Stimulated activated CD4-positive, alpha-beta T cell treated with anti-CD3 and anti-CD28 coated beads, Interleukin-12 subunit alpha, Interleukin-12 subunit beta, amount 100 ng/mL, for 4 hours (primary cell): ENCODE results near the gene SORCS2.

Experiments used
- DNase-seq: peaks from one replicate; pipeline ENCODE4 v3.0.0-alpha.2; 2020

The SORCS2 gene

DNA sequence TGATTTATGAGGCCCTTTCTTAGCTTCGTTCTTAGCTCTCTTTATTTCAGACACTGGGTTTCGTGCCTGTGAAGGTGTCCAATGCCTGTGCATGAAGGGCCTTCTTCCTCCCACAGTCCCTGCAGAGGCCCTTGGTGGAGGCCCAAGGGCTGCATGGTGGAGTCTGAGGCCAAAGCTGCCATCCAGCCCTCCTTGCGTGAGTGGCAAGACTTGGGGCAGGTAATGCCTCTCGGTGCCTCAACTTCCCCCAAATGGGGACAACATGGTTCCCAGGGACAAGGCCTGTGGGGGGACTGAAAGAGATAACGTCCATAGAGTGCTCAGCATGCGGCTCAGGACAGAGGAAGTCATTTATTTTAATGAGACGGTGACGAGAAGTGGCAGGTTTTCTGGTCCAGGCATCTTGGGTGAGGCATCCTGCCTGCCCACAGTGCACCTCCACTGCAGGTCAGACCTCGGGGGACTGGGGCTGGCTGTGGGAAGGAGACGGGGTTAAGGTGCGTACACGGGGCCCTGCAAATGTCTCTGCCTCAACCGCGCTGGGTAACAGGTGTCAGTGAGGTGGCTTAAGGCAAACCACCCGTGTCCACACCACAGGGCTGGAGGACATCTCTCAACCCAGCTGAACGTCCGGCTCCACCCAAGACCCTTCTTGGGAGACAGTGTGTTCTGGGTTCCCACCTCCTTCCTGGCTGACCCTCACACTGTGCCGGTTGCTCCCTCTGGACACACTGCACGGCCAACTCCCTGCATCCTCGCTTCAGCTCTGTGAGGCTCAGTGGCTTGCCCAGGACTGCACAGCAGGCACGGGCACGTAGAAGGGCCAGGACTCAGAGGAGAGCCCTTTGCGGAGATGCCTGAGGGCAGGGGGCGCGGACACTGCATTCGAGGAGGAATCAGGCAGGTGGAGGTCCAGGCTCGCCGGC is 191.9 kb downstream of the SORCS2 start:
- DNase-seq, result no peak

DNA sequence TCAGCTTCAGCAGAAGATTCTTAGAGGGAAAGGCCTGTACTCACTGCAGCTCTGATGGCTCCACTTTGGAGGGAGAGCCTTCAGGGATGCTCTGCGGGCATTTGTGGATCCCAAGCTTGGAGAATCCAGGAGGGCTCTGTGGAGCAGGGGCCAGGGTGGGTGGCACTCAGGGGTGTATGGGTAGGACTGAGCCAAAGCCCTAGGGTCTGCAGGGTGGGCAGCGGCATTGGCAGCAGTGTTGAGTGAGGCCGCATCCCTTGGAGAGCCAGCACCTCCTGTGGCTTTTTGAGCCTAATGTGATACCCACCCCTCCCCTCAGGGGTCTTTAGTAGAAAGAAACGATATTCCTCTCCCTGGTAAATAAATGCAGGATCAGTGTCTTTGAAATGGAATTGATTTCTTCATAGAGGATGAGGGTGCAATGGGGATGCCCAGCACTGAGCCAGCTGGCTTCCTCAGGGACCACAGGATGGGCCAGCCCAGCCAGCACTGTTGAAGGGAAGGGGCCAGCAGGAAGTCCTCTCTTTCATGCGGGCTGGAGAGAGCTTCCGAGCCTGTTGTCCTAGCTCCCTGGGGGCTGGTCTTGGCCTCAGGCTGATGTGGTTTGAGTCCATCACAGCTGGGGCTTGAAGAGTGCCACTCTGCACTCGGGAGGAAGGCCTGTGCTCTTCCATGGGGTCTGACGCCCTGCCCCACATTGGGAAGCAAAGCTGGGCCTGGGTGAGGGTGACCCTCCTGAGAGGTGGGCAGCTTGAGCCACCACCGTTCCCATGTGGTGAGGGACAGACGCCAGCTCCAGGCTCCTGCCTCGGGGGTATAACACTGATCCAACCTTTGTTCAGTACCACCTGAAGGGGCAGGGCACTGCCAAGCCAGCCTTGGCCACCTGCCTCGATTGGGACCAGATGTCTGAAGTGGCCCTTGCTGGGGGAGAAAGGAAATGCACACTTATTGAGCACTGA is 192.9 kb downstream of the SORCS2 start:
- DNase-seq, result no peak

DNA sequence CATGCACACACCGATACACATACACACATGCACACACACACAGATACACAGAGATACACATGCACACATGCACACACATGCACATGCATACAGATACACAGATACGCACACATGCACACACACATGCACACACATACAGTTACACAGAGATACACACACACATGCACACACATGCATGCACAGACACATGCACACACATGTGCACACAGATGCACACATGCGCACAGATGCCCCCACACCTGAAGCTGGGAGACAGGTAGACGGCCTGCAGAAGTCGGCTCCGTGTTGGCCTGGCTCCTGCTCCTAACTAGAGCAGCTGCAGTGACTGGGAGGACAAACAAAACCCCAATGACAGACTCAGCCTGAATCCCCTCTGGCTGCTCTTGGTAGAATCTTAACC is 195.6 kb downstream of the SORCS2 start:
- no peak for DNase-seq

DNA sequence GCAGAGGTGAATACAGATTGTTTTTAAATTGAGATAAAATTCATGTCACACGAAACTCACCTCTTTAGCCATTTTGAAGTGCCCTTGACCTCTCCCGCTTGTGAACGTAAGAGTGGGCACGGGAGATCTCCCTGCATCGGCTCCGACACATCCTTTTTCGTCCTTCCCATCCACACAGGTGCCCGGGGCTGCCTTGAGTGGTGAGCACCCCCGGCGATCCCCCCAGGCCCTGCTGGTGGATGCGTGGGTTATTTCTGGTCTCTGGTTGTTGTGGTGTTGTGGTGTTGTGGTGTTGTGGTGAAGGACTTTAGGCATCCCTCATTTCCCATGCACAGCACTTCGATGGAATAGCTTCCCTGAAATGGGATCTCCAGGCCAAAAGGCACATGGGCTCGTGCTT is 196.3 kb downstream of the SORCS2 start:
- DNase-seq, result no peak

DNA sequence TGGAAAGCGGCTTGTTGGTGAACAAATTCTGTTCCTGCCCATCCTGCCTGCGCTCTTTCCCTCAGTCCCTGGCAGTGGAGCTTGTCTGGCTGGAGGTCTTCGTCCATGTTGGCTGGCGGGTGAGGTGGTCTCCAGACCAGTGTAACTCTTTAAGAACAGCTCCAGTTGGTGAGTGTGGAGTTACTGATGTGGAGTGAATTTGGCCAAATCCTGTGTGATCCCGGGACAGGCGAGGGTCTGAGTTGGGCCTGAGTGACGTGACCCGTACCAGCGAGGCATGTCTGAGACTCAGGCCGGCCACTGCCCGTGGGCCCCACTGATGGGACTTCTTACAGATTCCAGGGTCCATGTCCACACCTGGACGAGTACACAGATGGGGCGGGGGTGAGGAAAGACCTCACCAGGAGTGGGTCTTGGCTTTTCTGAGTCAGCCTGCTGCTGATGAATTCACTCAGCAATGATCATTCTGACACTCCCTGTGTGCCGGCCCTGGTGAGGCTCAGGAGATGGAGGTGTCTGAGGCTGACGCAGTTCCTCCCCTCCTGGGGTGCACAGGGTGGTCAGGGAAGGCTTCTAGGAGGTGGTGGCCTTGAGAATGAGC is 196.9 kb downstream of the SORCS2 start:
- no peak for DNase-seq

DNA sequence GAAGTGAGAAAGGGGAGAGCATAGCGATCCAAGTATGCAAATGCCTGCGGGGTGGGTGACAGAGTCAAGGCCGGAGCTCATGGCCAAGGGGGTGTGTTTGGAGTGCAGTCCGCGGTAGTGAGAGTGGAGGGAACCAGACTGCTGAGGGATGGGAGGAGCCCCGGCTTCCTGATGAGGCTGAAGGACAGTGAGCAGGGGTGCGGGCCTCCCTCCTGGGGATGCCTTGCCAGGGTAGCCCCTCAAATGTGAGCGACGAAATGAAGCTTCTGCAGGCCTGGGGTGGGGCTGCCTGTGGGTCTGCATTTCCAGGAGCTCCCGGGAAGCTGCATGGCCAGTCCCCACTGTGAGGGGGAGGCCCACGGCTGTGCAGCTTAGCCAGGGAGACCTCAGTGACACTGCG is 197.4 kb downstream of the SORCS2 start:
- DNase-seq, result no peak

DNA sequence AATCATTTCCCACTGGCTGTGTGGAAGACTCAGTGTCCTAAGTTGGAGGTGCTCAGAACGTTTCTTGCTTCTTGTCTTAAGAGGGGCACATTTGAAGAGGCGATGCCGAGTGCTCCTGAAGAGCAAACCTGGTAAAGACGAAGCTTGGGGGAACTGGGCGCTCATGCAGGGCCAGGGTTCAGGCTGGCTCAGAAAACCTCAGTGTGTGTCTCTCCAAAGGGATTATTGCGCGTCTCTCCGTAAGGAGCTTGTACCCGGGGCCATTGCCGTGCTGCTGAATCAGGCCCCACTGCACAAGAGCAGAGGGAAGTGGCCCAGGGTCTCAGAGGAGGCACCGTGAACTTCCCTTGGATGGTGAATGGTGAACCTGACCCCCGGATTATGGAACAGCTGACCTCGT is 198.0 kb downstream of the SORCS2 start:
- no peak for DNase-seq

DNA sequence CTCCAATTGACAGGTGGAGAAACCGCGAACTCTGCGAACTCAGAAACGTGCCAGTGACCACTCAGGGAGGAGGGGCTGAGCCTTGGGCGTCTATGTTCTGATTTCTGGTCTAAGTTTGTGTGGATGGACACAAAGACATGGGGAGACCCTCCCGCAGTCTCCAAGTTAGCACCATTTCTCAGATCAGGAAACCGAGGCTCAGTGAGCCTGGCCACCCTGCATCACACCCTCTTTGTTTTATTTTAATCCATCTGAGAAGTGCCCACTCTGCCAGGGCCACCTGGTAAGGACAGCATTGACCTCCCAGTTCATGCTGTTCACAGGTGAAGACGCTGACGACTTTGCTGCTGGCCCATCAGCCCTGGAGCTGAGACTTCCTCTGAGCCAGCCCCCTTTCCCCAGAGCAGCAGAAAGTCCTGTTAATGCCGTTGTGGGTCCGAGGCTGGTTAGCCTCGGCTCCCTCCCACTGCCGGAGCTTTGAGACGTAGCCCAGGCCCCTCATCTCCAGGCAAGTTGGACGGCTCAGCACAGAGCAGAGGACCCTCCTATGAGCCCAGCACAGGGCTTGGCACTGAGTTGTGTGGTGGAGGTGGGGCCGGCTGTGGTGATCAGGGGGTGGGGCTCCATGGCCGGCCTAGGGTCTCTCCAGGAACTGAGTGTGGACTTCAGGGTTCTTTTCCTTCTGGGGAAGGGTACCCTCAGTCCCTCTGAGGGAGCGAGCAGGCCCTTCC is 198.7 kb downstream of the SORCS2 start:
- no peak for DNase-seq

DNA sequence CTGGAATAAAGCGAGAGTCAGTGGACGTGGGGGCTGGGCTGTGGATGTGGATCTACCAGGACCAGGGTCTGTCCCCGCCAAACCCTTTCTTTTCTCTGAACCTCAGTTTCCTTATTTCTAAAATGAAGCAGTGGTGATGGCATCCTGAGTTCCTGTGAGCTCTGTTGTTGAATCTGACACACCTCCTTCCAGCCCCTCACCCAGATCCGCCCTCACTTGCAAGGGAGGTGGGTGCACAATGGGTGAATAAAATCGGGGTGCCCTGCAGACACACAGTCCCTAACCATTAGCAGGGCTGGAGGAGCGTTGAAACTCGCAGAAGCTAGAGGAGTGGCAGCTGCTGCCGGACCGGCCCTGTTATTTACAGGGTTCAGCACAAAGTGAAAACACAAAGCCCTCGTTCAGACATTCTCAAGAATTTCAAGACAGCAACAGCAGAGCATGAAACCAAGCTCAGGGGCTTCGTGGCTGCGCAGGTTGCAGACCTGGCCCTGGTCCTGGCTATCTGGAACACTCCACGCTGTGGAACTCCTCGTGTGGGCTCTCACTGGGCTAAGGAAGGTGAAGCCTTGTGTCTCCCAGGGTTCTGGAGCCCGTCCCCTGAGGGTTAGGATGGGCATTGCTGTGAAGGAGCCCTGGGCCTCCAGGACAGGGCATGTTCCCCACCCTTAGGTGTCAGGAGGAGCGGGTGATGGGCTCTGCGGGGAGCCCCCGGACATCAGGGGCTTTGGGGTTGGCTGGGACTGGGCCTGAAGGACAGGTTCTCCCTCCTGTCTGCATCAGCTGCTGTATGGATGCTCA is 199.5 kb downstream of the SORCS2 start:
- no peak for DNase-seq

DNA sequence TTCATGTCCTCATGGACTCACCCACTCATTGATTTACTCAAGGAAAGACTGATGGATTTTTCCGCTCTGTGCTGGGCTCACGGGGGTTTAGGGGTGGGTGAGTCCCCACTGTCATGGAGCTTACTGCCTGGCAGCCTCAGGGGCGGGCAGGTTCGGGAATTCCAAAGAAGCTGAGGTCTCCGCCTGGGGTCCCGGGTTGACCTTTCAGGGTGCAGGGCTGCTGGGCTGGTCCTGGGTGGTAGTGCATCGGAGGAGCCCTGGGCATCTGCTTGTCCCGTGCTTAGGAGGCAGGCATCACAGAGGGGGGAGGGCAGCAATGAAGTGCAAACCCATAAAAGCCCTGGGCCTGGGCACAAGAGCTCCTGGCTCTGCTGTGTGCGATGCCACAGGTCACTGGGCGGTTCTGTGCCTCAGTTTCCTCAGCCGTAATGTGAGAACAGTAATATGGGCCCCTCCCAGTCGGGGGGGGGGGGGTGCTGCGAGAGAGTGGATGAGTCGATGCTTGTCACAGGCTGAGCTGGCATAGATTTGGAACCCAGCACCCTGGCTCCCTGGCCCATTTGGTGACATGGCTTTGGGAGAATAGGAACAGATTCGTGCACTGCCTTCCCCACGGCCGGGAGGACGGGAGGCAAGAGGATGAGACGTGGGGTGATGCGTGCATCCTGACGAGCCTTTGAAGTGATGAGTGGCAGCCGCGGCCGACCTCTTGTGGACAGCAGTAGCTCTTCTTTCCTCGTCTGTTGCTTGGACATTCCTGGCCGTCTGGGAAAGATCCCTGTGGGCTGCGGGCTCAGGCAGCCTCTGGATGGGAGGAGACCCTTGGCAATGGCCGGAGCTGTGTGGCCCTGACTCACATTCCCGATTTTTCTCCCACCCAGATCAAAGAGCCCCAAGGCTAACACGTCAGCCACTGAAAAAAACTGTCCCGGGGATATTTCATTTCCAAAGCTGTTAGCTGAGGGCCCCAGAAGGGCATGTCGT is 200.4 kb downstream of the SORCS2 start:
- DNase-seq, result no peak

DNA sequence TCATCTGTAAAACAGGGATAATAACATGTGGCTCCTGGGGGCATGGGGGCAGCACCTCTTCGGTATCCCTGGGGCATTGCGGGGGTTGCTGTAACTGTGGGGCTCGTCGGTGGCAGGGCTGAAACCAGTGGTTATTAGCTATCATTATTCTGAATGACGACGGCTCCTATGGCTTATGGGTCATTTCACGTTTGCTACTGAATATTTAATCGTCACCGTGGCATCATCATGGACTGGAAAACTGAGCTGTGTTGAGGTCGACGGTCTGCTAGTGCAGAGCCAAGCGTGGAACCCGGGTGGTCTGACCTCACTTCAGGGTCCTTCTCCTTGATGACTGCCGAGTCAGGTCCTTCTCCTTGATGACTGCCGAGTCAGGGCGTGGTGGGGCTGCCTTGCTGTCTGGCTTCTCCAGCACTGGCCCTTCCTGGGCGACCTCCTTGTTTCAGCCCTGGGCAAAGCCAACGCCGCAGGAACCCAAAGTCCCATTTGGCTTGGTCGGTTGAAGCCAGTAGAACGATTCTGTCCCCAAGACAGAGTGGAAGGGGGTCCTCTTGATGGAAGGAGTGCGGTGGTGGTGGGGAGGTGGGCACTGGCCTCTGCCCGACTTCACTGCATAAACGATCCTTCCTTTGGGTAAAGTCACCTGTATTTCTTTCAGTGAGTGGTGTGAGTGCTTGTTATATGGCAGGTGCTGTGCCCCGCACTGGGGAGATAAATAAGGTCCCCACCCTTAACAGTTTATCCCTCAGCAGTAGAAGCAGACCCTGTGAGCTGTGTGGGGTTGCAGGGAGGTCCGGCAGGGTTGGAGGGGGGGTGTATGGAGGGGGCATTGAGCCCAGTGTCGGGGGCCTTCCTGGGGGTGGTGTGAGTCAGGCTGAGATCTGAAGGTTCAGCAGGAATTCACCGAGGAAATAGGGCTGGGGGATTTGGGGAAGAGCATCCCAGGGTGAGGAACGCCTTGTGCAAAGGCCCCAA is 201.6 kb downstream of the SORCS2 start:
- DNase-seq, result no peak

DNA sequence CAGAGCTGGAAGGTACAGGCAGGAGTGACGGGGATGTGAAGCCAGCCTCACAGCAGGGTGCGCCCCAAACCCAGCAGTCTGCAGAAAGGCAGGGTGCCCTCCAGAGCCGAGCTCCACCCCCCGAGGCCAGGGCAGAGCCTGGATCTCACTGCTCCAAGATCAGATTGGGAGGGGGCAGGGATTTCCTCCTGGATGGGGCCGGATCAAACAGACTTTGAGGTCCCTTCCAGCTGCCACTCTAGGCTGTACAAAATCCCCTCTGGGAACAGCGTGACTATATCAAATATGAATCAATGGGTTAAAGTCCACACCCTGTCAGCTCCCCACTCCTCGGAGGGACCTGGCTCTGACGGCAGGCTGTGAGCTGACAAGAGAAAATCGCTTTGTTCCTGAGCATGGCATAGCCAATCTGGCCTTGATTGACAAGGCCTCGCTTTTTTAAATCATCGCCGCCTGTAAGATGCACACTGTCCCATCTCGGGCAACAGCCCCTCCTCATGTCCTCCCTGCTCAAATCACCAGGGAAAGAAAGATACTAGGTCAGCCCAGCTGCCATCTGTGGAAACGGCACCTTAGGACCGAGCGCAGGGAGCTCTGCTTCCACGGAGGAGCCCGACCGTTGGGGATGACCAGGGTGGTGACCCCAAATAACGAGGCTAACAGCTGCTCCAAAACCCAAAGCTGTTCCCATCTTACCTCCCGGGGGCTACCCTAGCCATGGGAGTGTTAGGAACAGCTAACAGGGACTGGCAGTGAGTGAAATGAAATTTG is 202.5 kb downstream of the SORCS2 start:
- DNase-seq, result no peak

DNA sequence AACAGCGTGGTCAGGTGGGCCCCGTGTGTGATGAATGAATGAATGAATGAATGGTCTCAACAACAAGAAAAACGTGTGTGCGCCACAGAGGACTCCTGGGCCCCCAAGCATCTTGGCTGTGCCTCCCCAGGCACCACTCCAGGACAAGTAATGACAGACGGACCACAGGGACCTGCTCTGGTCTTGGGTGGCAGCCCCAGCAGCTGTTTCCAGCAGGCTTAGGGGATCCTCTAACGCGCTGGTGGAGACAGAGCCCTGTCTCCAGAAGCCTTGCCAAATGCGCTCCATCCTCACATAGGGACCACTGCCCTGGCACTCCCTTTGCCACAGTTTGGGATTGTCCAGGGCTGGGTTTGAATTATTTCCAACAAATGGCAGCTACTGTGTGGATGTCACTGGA is 203.3 kb downstream of the SORCS2 start:
- DNase-seq, result no peak

DNA sequence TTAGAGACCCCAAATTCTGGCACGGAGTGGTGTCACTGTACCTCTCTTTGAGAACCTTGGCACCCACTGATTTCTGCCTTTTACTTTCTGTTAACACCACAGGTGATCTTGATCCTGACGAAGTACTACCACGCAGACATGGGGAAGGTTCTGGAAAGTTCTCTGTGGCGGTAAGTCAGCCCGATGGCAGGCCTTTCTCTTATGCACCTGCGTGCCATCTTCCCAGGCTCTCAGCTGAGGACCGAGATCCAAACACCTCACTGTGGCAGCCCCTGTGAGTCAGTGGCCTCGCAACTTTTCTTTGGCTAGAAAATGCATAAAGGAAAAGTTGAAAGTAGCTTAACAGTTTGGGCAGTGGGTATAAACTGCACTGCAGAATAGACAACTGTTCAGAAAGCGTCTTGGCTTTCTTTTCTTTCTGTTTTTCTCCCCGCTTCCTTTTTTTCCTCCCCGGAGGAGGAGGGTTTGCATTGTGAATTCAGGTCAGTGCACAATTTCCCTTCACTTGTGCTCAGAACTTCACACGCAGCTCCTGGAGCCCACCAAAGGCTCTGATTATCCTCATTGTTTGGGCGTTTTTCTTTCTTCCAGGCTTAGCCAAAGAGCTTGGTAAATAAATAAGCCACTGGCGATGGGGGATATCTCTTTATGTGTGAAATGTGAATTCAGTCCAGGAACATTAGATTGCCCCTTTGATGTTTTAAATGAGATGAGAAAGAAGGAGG is 204.0 kb downstream of the SORCS2 start:
- DNase-seq, result no peak

DNA sequence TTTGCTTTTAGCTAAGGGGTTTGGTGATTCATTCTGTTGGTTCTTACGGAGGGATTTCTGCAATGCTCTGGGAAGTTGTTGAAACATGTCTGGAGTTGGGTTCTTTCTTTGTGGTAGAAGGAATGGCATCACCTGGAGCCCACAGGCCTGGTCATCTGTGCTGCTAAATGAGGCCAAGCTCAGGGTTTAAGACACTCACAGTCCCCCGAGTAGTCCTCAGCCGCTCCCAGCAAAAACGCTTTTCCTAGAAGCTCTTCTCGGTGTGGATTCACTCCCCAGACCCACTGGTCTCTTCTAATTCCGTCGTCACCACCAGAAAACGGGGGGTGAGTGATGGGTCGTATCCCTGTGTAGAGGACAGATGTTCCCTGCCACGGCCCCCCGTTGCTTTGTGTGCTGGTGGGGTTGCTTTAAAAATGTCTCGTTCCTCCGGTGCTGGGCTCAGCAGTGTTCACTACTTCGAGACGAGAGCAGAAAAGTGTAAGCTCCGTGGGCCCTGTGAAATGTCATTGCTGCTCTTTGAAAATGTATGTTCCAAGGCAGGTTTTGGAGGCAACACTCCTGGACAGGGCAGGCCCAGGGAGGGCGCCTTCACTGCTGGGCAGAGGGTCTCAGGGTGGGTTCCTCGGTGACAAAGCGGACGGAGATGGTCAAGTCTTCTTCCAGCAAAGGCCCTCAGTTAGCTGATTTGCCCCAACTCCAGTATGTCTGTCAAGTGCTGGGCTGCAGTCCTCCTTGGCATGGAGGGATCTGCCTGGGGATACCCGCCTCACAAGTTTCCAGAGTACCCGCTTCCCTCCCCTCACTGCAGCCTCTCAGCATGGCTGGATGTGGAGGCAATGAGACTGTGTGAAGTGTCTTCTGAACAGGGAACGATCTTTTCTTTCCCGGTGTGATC is 205.1 kb downstream of the SORCS2 start:
- DNase-seq, result no peak

DNA sequence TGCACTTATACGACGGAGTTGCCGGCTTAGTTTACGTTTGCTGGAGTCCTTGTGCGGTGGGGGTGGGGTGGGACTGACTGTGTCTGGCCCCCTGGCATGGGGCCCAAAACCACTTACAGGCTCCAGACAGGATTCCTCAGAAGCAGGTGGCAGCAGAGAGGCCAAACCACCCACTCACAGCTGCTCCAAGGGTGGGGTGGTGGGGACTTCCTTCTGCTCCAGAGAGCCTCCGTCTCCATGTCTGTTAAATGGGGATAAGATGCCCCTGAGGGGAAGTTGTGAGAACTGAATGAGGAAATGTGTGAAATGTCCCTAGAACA is 205.7 kb downstream of the SORCS2 start:
- DNase-seq, result no peak
